GM21717 (cell line): ENCODE data around the gene SLC2A9.
"Not testable (repeated sequence)": the region's sequence is repeated elsewhere in the genome, so short reads cannot be mapped to it uniquely, and the experiment has no call there.

Experiments used
- ATAC-seq: cut with Tn5 transposase; IDR thresholded peaks from one replicate; pipeline ENCODE4 v1.9.1; 2021; ENCODE audit warnings: mild to moderate bottlenecking, moderate library complexity; ENCODE audit not compliant: unreplicated experiment

SLC2A9 gene

DNA sequence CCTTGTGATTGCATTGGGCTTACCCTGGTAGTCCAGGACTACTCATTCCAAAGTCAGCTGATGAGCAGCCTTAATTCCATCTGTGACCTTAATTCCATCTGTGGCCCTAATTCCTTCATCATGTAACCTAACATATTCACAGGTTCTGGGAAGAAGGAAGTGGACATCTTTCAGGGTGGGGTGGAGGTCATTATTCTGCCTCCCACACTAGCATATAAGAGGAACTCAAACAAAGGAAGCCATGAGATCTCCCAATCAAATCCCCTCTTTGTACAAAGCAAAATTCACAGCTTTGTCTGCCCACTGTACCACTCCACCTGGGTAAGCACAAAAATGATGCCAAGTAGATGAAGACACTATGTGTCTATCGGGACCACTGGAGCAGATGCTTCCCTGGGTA lies 87.3 kb downstream of the SLC2A9 start:
- ATAC-seq: no peak

DNA sequence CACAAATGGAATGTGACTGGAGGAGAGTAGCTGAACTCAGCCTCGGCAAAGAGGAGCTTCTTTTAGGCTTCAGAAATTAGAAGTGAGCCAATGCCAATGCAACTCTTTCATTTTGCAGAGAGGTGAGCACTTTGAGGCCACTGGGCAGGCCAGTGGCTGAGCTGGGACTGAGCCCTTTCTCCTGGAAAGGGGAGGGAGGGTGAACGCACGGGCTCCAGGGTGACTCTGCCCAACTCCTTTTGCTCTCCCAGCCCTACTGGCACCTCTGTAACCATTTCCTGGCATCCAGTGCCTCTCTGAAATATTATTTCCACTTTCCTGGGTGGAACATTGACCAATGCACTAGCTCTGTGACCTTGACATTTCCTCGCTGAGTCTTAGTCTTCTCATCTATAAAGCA lies 88.1 kb downstream of the SLC2A9 start:
- ATAC-seq: no peak

DNA sequence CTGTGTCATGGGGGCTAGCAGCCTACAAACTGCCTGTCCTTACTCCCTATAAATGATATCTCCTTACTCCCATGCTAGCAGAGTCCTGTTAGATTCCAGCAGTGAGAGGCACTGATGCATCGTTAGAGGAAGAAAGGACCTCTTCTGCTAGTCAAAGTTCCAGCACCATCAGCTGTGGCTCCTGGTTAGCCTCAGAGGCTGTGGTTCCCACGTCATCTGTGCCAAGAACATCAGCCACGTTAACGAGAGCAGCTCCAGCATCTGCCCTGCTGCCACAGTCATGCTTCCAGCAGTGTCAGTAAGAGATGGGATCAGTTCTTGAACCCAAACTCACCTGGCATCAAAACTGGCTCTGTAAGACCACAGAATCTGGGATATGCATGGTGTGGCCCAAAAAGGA lies 88.5 kb downstream of the SLC2A9 start:
- no peak for ATAC-seq

DNA sequence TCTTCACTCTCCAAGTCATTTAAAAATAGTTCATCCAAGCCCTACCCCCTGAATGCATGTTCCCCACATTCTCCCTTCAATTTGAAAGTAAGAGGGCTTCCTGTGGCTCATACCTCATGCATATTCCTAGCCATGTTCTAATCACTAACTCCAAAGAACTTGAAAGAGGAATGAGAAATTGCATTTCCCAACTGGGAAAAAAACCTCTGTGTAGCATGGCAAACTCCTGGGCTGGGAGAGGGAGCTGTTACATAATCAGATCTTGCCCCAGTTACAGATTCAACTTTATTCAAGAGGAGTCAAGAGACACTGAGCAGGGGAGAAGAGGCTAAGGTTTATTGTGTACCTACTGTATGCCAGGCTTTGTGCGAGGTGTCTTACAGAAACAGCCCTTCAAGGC lies 90.2 kb downstream of the SLC2A9 start:
- no peak for ATAC-seq

DNA sequence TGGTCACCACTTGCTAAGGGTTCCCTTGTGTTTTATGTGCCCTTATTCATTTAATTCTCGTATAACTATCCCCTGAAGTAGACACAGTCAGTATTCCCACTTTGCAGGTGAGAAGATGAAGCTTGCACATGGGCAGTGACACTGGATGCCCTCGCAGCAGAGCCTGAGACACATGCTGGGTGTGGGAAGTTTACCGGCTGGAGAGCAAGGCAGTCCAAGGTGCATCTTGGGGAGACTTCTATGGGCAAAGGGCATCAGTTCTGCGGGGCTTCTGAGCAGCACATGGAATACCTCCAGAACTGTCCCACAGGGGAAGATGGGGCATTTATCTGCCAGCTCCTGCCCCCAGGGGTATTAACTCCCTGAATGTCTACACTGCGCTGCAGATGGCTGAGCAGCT lies 92.2 kb downstream of the SLC2A9 start:
- no peak for ATAC-seq

DNA sequence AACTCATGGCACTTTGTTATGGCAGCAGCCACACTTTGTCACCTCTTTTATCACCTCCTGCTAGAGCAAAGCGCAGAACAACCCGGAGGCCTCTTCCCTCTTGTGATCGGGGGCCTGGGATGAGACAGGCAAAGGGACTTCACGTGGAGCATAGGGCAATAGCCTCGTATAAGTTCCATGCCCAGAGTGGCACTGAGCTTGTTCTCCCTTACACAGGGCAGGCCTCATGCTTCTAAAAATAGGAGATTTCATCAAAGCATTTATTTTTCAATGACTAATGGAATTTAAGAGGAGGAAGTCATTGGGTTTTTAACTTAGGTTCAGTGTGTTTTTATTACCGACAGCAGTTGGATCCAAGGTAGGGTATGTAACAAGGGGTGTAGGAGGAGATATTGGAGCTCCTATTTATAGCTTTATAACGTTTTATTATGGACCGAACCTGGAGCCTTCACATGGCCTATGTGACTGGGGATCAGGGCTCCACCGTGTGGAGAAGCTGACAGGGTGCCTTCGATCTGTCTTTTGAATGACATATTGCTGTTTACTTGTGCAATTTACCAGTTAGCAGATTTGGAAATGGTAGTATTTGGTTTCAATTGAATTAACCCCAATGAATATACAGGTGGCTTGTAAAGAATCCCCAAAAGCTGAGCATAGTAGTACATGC lies 93.8 kb downstream of the SLC2A9 start:
- no peak for ATAC-seq

DNA sequence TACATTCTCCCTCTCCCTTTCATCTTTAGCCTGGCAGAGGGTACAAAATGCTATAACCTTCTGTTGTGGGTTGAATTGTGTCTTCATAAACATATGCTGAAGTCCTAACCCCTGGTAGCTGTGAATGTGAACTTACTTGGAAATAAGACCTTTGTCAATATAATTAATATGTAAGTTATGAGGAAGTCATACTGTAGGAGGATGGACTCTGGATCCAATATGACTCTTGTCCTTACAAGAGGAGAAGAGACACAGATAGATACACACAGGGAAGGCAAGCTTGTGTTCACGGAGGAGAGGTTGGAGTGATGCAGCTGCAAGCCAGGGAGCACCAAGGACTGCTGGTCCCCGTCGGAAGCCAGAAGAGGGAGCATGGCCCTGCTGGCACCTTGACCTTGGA lies 94.7 kb downstream of the SLC2A9 start:
- ATAC-seq: no peak

DNA sequence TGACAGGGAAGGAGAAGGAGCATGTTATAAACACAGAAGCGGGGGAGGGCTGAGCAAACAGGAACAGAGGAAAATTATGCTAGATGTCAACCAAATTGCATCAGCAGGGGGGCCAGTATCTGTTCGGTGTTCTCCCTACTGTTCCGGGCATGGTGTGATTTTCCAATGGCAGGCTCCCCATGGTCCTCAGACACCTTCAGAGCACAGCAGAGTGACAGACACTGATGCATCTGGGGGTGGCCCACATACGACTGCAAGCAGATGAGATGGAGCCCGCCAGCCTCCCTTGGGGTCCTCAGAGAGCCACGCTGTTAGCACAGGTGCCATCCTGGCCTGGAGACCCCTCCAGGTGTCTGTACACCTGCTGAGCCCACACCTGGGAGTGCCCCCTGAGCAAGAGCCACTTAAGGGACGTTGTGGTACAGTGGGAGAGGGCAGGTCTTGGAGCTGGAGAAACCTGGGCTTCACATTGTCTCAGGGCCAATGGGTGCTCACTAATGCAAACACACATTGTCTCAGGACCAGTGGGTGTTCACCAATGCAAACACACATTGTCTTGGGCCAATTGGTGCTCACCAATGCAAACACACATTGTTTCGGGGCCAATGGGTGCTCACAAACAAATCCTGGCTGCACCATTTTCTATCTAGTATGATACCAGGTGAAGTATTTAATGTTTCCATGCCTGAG lies 95.4 kb downstream of the SLC2A9 start:
- ATAC-seq: no peak

DNA sequence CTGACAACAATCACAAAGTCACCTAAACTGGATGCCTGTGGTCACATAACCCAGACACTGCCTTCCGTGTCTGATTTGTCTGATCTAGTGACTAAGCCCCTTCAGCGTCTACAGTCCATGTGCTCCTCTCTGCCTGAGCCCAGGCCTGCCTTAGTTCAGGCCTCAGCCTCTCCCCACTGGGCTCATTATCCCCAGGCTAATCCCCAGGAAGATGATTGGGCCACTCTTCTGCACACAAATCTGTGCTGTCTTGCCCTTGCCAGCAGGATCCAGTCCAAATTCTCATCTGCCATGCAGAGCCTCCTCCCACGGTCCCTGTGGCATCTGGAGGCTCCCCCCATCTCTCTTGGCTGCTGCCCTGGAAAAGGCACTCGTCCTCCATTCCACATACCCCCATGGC lies 96.5 kb downstream of the SLC2A9 start:
- ATAC-seq: no peak

DNA sequence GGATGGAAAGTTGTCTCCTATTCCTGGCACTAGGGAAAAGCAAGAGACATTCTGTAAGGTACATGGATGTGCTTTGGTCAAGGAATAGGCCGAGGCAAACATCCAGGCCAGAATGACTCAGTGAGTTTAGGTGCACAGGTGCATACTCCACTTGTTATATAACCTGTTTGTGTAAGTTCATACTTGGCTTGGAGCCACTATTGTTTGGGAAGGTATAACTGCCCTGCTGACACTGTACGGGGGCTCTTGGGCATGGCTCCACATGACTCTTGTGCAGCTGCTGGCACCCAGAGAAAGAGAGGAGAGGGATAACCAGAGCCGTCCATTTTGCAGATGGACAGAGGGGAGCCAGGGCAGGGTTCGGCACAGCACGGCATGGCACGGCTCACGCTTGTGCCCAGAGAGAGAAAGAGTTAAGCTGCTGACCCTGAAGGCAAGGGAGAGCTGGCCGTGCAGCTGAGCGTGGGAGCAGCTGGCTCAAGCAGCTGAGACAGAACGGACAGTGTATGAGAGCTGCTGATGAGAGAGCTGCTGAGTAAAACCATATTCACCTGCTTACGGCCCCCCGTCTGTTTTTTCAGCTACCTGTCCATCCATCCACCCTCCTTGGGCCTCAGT lies 98.0 kb downstream of the SLC2A9 start:
- ATAC-seq: no peak

DNA sequence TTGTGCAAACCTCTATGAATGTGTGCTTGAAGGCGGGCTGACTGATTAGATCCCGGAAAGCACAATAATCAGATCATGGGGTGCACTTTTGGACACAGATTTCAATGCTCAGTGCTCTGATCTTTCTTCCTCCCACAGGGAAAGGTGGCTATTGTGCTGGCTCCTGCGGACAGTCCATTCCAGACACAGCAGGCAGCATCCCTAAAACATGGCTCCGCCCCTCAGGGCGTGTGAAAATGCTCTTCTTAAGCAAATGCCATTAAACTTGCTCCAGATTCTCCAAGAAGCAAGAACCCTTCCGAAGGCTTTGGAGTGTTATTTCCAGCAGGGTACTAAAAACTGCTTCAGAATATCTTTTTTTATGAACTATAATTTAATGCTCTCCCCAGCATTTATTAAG lies 100.0 kb downstream of the SLC2A9 start:
- ATAC-seq: no peak

DNA sequence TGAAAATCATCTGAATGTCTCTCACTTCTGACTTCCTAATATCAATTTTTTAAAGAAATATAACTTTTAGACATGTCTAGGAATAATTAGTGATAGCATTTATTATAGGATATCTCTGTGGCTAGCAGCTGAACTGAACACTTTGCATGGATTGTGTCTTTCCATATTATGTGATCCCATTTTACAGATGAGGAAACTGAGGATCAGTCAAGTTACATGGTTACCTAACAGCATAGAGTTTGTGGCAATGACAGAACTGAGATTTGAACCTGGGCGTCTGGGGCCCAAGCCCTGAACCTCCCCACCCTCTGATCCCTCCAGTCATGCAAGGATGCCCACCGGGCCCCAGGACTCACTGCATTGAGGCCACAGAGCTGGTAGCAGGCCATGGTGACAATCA lies 101.3 kb downstream of the SLC2A9 start:
- no peak for ATAC-seq

DNA sequence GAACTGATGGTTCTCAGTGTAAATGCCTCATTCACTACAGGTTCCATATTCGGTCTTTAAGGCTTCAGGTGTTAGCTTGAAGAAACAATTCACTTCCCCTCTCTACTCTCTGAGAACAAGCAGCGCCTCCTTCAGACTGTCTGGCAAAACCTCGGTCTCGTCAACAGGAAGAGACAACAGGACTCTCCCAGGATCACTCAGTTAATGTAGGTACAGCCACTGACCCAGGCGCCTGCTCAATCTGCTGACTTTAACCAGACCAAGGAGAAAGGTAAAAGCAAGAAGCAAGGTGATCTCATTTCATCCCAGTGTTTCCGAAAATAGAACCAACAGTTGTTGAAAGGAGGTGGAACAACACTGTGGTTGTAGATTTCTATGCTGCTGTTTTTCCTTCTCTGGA lies 102.2 kb downstream of the SLC2A9 start:
- ATAC-seq: no peak

DNA sequence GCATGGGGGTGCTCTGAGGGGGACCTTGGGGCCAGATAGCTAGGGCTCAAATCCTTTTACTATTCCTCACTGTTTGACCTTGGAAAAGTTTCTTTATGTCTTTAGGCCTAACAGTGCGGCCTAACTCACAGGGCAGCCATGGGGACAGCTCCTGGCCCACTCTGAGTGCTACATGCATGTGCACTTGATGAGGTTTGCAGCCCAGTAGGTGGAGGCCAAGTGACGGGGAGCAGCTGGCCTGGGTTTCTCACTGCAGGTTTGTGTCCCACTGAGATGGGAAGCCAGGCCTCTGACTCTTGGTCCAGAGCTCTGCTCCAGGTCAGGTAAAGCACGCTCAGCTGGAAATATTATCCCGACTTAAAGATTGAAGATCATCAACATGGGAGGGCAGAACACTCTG lies 102.8 kb downstream of the SLC2A9 start:
- ATAC-seq: no peak

DNA sequence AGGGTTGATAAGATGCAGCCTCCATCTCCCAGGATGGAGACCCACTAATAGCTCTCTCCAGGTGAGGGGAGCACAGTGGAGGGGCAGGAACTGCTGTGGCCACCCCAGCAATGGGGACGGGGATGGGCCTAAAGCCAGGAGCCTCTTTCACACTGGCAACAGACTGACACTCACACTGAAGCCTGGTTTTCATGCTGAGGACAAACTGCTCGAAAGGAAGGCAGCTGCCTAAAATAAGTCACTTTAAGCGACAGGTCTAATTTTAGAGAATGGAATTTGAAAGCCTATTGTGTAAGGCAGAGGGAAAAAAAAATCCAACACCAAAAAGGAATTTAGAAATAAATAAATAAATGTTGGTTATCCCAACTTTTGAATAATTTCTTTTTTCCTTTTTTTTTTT lies 104.4 kb downstream of the SLC2A9 start:
- ATAC-seq: no peak

DNA sequence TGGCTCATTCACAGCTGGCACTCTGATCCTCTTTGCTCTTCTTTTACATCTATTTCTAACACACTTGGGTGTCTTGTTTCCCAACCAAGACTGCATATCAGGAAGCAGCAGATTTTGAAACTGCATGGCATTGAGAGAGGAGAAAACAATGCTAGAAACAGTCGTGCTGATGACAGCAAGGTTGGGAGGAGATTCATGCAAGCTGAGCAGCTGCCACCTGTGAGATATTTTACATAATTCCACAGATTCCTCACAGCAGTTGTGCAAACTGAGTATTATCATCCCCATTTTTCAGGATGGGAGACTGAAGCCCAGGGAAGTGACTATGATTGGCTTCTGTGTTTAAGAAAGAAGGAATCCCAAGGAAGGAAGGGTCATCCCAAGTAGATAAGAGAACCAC lies 105.0 kb downstream of the SLC2A9 start:
- ATAC-seq: no peak

DNA sequence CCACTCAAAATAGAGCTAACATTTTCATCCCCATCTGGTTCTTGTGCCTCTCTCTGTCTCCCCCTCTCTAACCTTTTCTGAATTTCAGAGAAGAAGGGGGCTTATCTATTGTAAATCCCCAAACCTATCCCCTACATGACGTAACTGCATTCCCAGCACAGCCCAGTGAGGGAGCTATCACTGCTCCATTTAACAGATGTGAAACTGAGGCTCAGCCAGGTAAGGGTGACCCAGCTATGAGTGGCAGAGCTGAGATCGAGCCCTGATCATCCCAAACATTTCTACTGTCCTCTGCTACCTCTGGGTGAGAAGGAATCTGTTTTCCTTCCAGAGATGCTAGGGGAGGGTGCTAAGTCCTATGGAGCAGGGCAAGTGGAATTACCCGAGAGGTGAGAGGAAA lies 107.5 kb downstream of the SLC2A9 start:
- ATAC-seq: no peak

DNA sequence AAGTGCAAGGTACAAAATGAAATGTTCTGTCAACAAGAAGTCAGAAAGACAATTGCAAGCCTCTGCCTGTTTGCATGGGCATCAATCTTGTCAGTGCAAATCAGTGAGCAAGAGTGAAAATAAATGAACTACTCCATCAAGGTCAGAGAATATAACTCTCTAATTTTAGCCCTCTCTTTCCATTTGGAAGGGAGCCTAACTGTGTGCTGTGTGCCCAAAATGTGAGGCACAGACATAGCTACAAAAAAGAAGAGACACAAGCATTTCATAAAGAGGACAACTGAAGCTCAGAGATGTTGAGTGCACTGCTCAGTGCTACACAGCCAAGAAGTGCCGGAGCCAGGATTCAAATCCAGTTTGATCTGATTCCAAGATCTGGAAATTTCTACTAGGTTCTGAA lies 114.3 kb downstream of the SLC2A9 start:
- ATAC-seq: no peak

DNA sequence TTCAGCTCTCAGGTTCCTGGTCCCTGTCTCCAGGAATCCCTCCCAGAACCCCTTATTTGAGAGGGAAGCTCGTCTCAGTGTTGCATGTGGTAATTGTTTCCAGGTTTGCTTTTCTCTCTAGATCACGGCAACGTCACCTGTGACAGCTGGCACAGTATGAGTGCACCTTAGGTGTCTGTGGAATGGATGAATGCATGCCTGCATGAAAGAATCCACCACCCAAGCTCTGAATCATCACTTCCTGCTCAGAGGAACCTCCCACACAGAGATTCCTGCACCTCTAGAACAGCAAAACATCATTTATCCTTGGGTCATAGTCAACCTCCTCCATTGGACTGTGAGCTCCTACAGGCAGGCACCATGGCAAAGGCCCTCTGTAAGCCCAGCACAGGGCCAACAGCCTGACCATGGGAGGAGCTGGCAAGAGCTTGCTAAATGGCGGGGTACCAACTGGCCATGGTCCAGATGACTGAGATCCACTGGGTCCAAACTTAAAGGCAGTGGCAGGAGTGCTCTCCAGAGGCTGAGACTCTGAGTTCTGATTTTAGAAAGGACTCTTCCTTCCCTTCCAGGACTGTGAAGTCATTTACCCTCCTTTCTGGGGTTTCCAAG lies 116.2 kb downstream of the SLC2A9 start:
- ATAC-seq: no peak

DNA sequence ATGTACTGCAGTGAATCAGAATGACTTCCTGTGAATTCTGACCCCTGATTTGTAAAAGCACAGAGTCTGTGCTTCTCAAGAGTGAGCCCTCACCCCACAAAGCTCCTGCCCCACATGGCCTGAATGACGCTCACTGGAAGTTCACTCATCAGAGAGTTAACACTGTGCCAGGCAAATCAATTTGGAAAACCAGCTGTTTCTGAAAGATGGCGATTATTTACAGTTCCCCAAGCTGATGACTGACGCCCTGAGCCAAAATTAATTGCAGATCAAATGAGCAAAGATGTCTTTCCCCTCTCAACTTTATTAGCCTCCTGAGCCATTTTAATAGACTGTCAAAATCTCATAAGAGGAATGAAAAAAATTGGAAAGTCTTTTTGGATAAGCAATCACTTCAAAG lies 118.0 kb downstream of the SLC2A9 start:
- no peak for ATAC-seq

DNA sequence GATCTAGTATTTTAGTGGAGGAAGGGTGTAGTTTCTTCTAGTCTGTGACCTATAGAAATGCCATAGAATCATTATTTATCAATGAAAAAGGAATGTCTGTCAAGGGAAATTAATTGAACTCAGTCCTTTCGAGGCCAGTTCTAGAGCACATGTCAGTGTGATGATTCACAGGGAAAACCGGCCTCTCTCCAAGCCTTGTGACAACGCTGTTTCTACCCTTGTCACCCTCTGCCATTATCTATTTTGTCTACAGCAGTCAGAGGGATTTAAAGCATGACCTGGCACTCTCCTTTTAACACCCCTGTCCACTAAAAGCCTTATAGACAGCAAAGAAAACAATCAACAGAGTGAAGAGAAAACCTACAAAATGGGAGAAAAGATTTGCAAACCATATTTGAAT lies 120.0 kb downstream of the SLC2A9 start:
- ATAC-seq: no peak

DNA sequence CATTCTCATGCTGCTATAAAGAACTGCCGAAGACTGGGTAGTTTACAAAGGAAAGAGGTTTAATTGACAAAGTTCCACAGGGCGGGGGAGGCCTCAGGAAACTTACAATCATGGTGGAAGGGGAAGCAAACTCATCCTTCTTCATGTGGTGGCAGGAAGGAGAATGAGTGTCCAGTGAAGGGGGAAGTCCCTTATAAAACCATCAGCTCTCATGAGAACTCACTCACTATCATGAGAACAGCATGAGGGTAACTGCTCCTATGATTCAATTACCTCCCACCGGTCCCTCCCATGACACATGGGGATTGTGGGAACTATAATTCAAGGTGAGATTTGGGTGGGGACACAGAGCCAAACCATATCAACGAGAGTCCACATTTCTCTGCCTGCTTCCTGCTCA lies 120.7 kb downstream of the SLC2A9 start:
- ATAC-seq: not testable (repeated sequence)
